Stimulated activated CD8-positive, alpha-beta memory T cell treated with anti-CD3 and anti-CD28 coated beads, Interleukin-15, amount 100 ng/mL, for 24 hours (primary cell): ENCODE results near the gene F7.
A peak's percentile ranks its signal among the peaks of the same experiment; 100 is the strongest.
"Not testable (repeated sequence)": the region's sequence is repeated elsewhere in the genome, so short reads cannot be mapped to it uniquely, and the experiment has no call there.

Experiments used
- DNase-seq: peaks from one replicate; pipeline ENCODE4 v3.0.0-alpha.2; 2020; ENCODE audit warnings: low read depth

The F7 gene

GRCh38 chr13:113153810-113154748 is 48.5 kb downstream of the F7 start:
- DNase-seq, result peak; percentile 45

GRCh38 chr13:113155201-113155600 is 49.6 kb downstream of the F7 start:
- no peak for DNase-seq

GRCh38 chr13:113155982-113156655 is 50.5 kb downstream of the F7 start:
- no peak for DNase-seq

GRCh38 chr13:113157206-113157928 is 51.8 kb downstream of the F7 start:
- DNase-seq, result no peak

GRCh38 chr13:113157929-113158747 is 52.5 kb downstream of the F7 start, which contains the start of gene PROZ:
PROZ (plus strand) TSS chr13:113158648; CDS start chr13:113158661, 13 bp downstream.
- no peak for DNase-seq

GRCh38 chr13:113158946-113159345 is 53.4 kb downstream of the F7 start:
- no peak for DNase-seq

- no peak for DNase-seq
Observed at GRCh38 chr13:113159701-113160100, 54.1 kb downstream of the F7 start.

GRCh38 chr13:113160983-113161382 is 55.4 kb downstream of the F7 start:
- no peak for DNase-seq

GRCh38 chr13:113161433-113161832 is 55.8 kb downstream of the F7 start:
- no peak for DNase-seq

- not testable (repeated sequence) for DNase-seq
Observed at GRCh38 chr13:113161975-113162374, 56.4 kb downstream of the F7 start.

GRCh38 chr13:113162783-113163685 is 57.4 kb downstream of the F7 start:
- no peak for DNase-seq

- DNase-seq, result no peak
Observed at GRCh38 chr13:113164492-113164891, 58.9 kb downstream of the F7 start.

GRCh38 chr13:113166266-113166665 is 60.7 kb downstream of the F7 start:
- no peak for DNase-seq

GRCh38 chr13:113166681-113167080 is 61.1 kb downstream of the F7 start:
- no peak for DNase-seq

- no peak for DNase-seq
Observed at GRCh38 chr13:113167155-113167554, 61.6 kb downstream of the F7 start.

- DNase-seq, result no peak
Observed at GRCh38 chr13:113167575-113167974, 62.0 kb downstream of the F7 start.

- no peak for DNase-seq
Observed at GRCh38 chr13:113168211-113168610, 62.6 kb downstream of the F7 start.

GRCh38 chr13:113169277-113170272 is 64.0 kb downstream of the F7 start:
- no peak for DNase-seq
